Measurements from ENCODE around the gene PARS2. TPM values are rescaled to one million over a fixed set of nuclear protein-coding genes. Genes with fewer than 3 reads are reported as not detected.

The PARS2 gene
- total RNA-seq, 2 donors from 2014 or later, result 2.8 to 3.1 TPM

DNA sequence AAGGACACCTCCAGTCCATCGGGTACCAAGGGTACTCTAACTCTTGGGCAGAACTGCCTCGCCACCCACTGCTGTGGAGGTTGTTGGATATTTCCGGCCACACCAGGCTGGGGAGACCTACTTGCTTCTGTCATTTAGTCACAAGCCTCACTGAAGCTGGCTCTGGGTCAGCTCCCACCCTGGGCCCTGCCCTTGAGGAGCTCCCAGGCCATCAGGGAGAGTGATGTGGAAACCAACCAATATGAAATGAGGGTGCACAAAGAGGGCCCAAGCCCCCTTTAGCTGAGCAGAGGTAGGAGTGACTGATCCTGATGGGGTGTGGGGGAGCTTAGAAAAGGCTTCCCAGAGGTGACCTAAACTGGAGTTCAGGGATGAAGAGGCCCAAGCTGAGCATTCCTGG is 19.6 kb downstream of the PARS2 start:
- Histone ChIP-seq H3K27ac (no peak overlapping the region), H3K4me1 (ENCODE audit: control insufficient read depth in 1 of 2, low read depth in 2 of 2) (no peaks in the 10 kb centered on the region), H3K27me3 (replicated peaks; ENCODE audit: insufficient read depth) (no peaks in the 10 kb centered on the region), H3K36me3 (peaks cover 32% of the 10 kb centered on the region), H3K4me3 (no peak overlapping the region), H3K9me3 (no peaks in the 10 kb centered on the region)
- TF ChIP-seq, protein P1, sequence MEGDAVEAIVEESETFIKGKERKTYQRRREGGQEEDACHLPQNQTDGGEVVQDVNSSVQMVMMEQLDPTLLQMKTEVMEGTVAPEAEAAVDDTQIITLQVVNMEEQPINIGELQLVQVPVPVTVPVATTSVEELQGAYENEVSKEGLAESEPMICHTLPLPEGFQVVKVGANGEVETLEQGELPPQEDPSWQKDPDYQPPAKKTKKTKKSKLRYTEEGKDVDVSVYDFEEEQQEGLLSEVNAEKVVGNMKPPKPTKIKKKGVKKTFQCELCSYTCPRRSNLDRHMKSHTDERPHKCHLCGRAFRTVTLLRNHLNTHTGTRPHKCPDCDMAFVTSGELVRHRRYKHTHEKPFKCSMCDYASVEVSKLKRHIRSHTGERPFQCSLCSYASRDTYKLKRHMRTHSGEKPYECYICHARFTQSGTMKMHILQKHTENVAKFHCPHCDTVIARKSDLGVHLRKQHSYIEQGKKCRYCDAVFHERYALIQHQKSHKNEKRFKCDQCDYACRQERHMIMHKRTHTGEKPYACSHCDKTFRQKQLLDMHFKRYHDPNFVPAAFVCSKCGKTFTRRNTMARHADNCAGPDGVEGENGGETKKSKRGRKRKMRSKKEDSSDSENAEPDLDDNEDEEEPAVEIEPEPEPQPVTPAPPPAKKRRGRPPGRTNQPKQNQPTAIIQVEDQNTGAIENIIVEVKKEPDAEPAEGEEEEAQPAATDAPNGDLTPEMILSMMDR (IDR thresholded peaks at IDR 0.05), result no peak
- no peak for ATAC-seq (ENCODE audit: insufficient number of reproducible peaks, low FRiP score, low read depth)
- no peak for DNase-seq (ENCODE audit: low spot score)

DNA sequence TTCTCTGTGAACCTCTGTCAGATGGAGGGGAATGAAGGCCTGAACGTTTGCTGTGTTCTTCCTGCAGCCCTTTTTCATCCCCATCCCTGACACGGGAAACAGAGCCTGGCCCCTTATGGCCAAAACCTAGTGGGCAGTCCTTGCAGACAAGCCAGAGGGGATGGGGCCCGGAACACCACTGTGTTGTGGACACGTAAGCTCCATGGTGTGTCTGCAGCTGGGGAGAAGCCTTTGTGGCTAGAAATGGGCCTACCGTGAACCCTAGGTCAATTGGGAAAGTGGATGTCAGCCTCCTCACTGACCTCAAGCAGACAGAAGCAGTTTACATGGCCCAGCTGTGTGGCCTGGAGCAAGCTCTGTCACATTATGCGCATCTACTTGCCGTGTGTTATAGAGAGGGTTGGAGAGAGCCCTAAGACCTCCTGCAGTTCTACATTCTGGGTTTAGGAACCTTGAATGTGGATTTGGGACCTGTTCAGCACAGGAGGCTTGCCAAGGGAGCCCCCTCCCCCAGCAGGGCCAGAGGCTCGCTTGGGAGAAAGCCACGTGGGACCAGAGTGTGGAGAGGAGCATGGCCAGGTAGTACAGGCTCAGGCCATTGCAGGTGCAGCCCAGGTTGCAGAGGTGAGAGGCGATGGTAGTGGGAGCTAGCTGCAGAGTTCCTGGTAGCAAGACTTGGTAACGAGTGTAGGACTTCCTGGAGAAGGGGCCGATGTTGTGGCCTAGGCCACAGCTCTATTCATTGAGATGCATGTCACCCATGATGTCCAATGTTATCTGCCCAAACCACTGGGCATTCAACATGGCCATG is 20.7 kb downstream of the PARS2 start:
- H3K27me3 ChIP-seq (replicated peaks; ENCODE audit: insufficient read depth), result no peaks in the 10 kb centered on the region
- ATAC-seq (ENCODE audit: insufficient number of reproducible peaks, low FRiP score, low read depth) (no peak), DNase-seq (ENCODE audit: low spot score) (no peak)
- peaks cover 41% of the 10 kb centered on the region for H3K36me3 ChIP-seq
- H3K4me3 ChIP-seq, result no peak overlapping the region
- no peak overlapping the region for H3K27ac ChIP-seq
- H3K4me1 ChIP-seq (ENCODE audit: control insufficient read depth in 1 of 2, low read depth in 2 of 2), result no peaks in the 10 kb centered on the region
- H3K9me3 ChIP-seq, result no peaks in the 10 kb centered on the region
- TF ChIP-seq, protein P1 (IDR thresholded peaks at IDR 0.05), result no peak

DNA sequence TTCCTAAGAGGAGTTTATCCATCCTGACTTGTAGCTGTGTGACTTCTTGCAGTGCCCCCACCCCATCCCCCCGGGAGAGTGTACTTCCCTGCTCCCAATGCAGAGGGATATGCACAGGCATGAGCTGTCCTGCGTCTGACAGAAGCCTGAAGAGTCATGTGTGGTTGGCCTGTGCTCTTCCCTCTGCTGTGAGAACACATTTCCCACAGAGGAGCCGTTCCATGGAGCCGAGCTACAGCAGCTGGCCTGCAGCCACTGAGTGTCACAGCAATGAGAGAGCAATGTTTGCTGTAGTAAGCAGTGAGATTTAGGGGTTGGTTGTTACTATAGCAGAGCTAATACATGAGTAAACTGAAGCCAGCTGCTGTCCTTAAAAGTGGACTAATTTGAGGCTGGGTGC is 22.0 kb downstream of the PARS2 start:
- no peaks in the 10 kb centered on the region for H3K27me3 ChIP-seq (replicated peaks; ENCODE audit: insufficient read depth)
- DNase-seq (ENCODE audit: low spot score), result no peak
- no peaks in the 10 kb centered on the region for H3K9me3 ChIP-seq
- no peak overlapping the region for H3K4me3 ChIP-seq
- ATAC-seq (ENCODE audit: insufficient number of reproducible peaks, low FRiP score, low read depth), result no peak
- no peaks in the 10 kb centered on the region for H3K4me1 ChIP-seq (ENCODE audit: control insufficient read depth in 1 of 2, low read depth in 2 of 2)
- peaks cover 54% of the 10 kb centered on the region for H3K36me3 ChIP-seq
- TF ChIP-seq, protein P1 (IDR thresholded peaks at IDR 0.05), result no peak
- H3K27ac ChIP-seq, result no peak overlapping the region

DNA sequence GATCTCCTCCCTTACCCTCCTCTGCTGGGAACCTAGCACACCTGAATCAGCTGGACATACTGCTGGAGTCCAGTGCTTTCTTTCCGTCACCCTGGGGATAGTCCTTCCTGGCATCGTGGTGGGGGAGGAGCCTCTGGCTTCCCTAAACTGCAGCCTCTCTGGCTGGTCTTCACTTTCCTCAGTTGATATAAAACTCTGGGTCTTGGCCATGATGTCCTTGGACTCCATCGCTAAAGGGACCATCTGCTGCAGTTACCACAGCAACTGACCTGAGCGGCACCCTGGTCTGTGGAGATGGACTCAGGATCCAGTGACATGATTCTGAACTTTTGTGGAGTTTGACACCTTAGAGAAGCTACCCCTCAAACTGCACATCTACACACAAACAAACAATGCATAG is 22.8 kb downstream of the PARS2 start:
- no peaks in the 10 kb centered on the region for H3K9me3 ChIP-seq
- H3K4me3 ChIP-seq, result no peak overlapping the region
- peaks cover 60% of the 10 kb centered on the region for H3K36me3 ChIP-seq
- DNase-seq (ENCODE audit: low spot score), result no peak
- TF ChIP-seq, protein P1 (IDR thresholded peaks at IDR 0.05), result no peak
- H3K27me3 ChIP-seq (replicated peaks; ENCODE audit: insufficient read depth), result no peaks in the 10 kb centered on the region
- H3K4me1 ChIP-seq (ENCODE audit: control insufficient read depth in 1 of 2, low read depth in 2 of 2), result no peaks in the 10 kb centered on the region
- no peak overlapping the region for H3K27ac ChIP-seq
- ATAC-seq (ENCODE audit: insufficient number of reproducible peaks, low FRiP score, low read depth), result no peak

- Histone ChIP-seq H3K4me3 (no peak overlapping the region), H3K4me1 (ENCODE audit: control insufficient read depth in 1 of 2, low read depth in 2 of 2) (peaks cover 0 to 9% of the 10 kb centered on the region in 2 donors), H3K27ac (no peak overlapping the region), H3K9me3 (no peaks in the 10 kb centered on the region), H3K36me3 (peaks cover 62% of the 10 kb centered on the region), H3K27me3 (replicated peaks; ENCODE audit: insufficient read depth) (no peaks in the 10 kb centered on the region)
- TF ChIP-seq, protein P1 (IDR thresholded peaks at IDR 0.05), result no peak
- DNase-seq (ENCODE audit: low spot score) (no peak), ATAC-seq (ENCODE audit: insufficient number of reproducible peaks, low FRiP score, low read depth) (no peak)
Measured at GRCh38 chr1:54738244-54738643, 26.1 kb downstream of the PARS2 start.
